ENCODE data around the gene CBX1. TPM values are rescaled to one million over a fixed set of nuclear protein-coding genes. Genes with fewer than 3 reads are reported as not detected.
A peak's percentile ranks its signal among the peaks of the same experiment; 100 is the strongest.

CBX1 gene
- total and polyA plus RNA-seq, 2 of the 4 experiments (the other 2 are of a cell fraction): 35.0 to 54.9 TPM

- Histone ChIP-seq H2BK120ac (ENCODE audit: low read depth, low read length) (no peak overlapping the region), H3K14ac (replicated peaks; ENCODE audit: low read depth, low read length) (peak overlapping the region; percentile 41), H3K27me3 (ENCODE audit: control insufficient read depth, insufficient read depth, low read length) (no peaks in the 10 kb centered on the region), H3K4me3 (ENCODE audit: insufficient read depth, low read depth, low read length) (no peak overlapping the region), H3K4ac (ENCODE audit: low read depth, low read length) (peak overlapping the region; percentile 50; the same call in 1 of the 2 replicates), H2BK5ac (ENCODE audit: low read depth, low read length, poor library complexity, severe bottlenecking) (no peak overlapping the region), H2AK9ac (replicated peaks; ENCODE audit: low read depth, low read length, poor library complexity) (peak overlapping the region; percentile 3), H3K23ac (ENCODE audit: low read depth, low read length) (peak overlapping the region; percentile 76; the same call in 1 of the 2 replicates), H4K8ac (ENCODE audit: low read depth in 2 of 2, low read length in 2 of 2) (no peak overlapping the region; a peak in 1 of 4 replicates), H3K79me1 (ENCODE audit: low read depth in 1 of 2, low read length in 2 of 2) (peaks cover 41 to 93% of the 10 kb centered on the region in 2 experiments), H2BK20ac (ENCODE audit: low read depth, low read length) (0 out of 2 replicates have a peak overlapping the region, but pooled peaks have one; percentile 11), H4K91ac (ENCODE audit: insufficient read depth, low read depth, low read length) (peak overlapping the region; percentile 23; the same call in 1 of the 2 replicates), H2AFZ (replicated peaks; ENCODE audit: low read length, poor library complexity) (no peak overlapping the region), H2BK15ac (ENCODE audit: low read depth, low read length) (no peak overlapping the region), H3K36me3 (ENCODE audit: control insufficient read depth, insufficient read depth, low read length) (peaks cover 56% of the 10 kb centered on the region), H4K20me1 (ENCODE audit: insufficient read depth, low read length) (peaks cover 55% of the 10 kb centered on the region), H2AK5ac (ENCODE audit: low read depth, low read length) (0 out of 2 replicates have a peak overlapping the region, but pooled peaks have one; percentile 56), H3K18ac (ENCODE audit: low read depth, low read length) (no peak overlapping the region), H3K4me2 (ENCODE audit: low read depth, low read length) (peak overlapping the region; percentile 25; the same call in 1 of the 2 replicates), H3K4me1 (ENCODE audit: control insufficient read depth, insufficient read depth, low read length) (peaks cover 49% of the 10 kb centered on the region), H3K27ac (ENCODE audit: insufficient read depth, low read length) (no peak overlapping the region; the same call in 1 of the 2 replicates), H4K5ac (ENCODE audit: low read depth, low read length) (no peak overlapping the region), H3K9me3 (ENCODE audit: control insufficient read depth, insufficient read depth, low read length) (no peaks in the 10 kb centered on the region), H3K9ac (ENCODE audit: low read depth, low read length) (peak overlapping the region; percentile 43), H3K9me1 (ENCODE audit: insufficient read depth, low read length) (peaks cover 48% of the 10 kb centered on the region), H3K56ac (ENCODE audit: extremely low read depth, insufficient read depth, low read length) (no peak overlapping the region; the same call in 1 of the 2 replicates)
- no peak for TF ChIP-seq NFE2L2 (IDR thresholded peaks at IDR 0.05; ENCODE audit: low read depth, low read length)
- no peak for TF ChIP-seq SMC3 (IDR thresholded peaks at IDR 0.05; ENCODE audit: low read depth, low read length)
- no peak for TF ChIP-seq MAZ (IDR thresholded peaks at IDR 0.05; ENCODE audit: borderline replicate concordance, low read depth, low read length)
- no peak for TF ChIP-seq ELK1 (IDR thresholded peaks at IDR 0.05; ENCODE audit: borderline replicate concordance, low read depth, low read length)
- no peak for TF ChIP-seq CHD1 (IDR thresholded peaks at IDR 0.05; ENCODE audit: low read depth, low read length)
- TF ChIP-seq CTCF (conservative IDR thresholded peaks at IDR 0.05; ENCODE audit: low read depth, low read length): no peak
- DNase-seq (peak; percentile 40), ATAC-seq (ENCODE audit: low read depth) (no peak)
- ChIA-PET CTCF (no interaction called here), POLR2A (ENCODE audit: unreplicated experiment) (interaction anchor here (0.5 to 0.6 kb wide), 2 partner anchors 24 to 364 kb away, joined by 4 read pairs; no protein-coding TSS in a partner anchor)
- intact Hi-C loops (cut with micrococcal nuclease): no loop called here
- dilution Hi-C loops (cut with HindIII; ENCODE audit: low sequenced_read_pairs, unreplicated experiment): no loop called here
- WGBS, 2 experiments (ENCODE audit: extremely low coverage in 2 of 2, insufficient read length in 1 of 2): no CpG with 5 or more reads among the region's 5 CpGs
- no TSS peak for BruUV-seq (replicated peaks)
- in situ Hi-C loops (cut with MboI; ENCODE audit: low sequenced_read_pairs): no loop called here
These were observed 48.1 kb downstream of the CBX1 start for GRCh38 chr17:48052956-48053757.
